GM19324 (cell line): ENCODE measurements around the gene TSPEAR.
"Not testable (repeated sequence)": the region's sequence is repeated elsewhere in the genome, so short reads cannot be mapped to it uniquely, and the experiment has no call there.

Experiments used
- ATAC-seq: cut with Tn5 transposase; IDR thresholded peaks from one replicate; pipeline ENCODE4 v1.9.1; 2021; ENCODE audit warnings: mild to moderate bottlenecking, moderate library complexity; ENCODE audit not compliant: unreplicated experiment, low FRiP score

TSPEAR gene

DNA sequence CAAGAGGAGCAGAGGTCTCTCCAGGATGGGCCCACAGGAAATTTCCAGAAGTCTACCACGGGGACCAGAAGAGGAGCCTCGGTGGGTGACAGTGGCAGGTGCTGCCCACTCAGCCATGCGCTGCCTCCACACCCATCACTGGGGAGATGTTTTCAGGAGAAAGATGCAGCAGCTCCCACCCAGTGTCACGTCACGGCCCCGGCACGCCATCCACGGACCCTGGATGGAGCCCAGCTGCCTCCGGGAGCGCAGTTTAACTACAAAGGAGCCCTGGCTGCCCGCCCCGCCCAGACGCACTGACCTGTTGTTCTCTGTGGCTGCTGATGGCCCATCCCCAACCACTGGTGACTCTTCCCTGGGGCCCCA is 6.8 kb downstream of the TSPEAR start:
- ATAC-seq, result no peak

DNA sequence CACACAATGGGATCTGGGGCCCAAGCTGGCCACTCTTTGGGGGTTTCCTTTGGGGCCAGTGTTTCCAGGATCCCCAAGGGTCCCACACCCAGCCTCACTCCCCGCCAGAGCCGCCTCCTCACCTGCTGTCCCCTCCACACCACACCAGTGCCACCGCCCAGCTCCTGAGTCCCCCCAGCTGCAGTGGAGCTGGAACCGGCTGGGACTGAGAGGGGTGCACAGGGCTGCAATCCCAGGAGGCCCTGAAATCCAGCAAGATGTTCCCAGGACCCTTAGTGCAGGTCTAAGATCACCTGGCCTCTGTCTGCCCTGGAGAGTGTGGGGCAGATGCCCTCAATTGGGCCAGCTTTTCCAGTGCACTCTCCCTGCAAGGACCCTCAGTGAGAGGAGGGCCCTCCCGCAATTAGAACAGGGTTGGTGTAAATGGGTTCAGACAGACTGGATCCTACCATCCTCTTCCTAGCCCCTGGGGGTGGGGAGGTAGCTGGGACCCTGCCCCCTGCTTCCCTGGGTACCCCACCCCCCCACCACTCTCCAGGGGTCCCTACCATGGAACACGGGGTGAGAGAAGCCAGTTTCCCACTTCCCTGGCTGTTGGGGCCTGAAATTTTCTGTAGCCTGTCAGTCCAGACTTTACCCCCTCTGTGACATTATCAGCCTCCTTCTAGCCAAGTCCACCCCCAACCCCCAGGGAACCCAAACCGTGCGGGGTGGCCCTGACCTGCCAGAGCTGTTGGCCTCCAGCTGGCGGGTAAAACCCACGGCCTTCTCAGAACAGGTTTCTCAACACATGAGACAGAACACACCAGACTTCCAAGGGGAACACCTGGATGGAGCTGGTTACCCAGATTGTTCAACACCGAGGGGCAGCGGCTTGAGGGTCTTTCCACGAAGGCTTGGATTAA is 7.4 kb downstream of the TSPEAR start:
- no peak for ATAC-seq

GRCh38 chr21:44702973-44703730 is 8.2 kb downstream of the TSPEAR start:
- ATAC-seq, result no peak

DNA sequence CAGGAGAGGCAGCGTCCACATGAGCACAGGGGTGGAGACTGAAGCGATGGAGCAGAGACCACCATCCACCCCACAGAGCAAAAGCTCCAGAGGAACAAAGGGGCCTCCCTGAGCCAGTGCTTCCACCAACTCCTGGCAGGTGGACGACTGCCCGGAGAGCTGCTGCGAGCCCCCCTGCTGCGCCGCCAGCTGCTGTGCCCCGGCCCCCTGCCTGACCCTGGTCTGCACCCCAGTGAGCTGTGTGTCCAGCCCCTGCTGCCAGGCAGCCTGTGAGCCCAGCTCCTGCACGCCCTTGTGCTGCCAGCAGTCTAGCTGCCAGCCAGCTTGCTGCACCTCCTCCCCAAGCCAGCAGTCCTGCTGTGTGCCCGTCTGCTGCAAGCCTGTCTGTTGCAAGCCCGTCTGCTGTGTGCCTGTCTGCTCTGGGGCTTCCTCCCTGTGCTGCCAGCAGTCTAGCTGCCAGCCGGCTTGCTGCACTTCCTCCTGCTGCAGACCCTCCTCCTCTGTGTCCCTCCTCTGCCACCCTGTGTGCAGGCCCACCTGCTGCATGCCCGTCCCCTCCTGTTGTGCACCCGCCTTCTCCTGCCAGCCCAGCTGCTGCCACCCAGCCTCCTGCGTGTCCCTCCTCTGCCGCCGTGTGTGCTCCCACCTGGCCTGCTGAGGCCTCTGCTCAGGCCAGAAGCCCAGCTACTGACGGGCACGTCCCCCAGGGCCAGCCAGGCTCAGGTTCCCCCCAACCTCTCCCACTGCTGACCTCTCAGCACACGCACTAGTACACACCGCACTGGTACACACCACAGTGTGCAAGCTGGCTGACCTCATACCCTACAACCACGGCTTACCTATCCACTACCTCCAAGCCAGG is 9.0 kb downstream of the TSPEAR start:
- ATAC-seq, result no peak

GRCh38 chr21:44701541-44701940 is 9.8 kb downstream of the TSPEAR start:
- ATAC-seq, result no peak

- no peak for ATAC-seq
These were observed 10.4 kb downstream of the TSPEAR start for GRCh38 chr21:44701023-44701400.

DNA sequence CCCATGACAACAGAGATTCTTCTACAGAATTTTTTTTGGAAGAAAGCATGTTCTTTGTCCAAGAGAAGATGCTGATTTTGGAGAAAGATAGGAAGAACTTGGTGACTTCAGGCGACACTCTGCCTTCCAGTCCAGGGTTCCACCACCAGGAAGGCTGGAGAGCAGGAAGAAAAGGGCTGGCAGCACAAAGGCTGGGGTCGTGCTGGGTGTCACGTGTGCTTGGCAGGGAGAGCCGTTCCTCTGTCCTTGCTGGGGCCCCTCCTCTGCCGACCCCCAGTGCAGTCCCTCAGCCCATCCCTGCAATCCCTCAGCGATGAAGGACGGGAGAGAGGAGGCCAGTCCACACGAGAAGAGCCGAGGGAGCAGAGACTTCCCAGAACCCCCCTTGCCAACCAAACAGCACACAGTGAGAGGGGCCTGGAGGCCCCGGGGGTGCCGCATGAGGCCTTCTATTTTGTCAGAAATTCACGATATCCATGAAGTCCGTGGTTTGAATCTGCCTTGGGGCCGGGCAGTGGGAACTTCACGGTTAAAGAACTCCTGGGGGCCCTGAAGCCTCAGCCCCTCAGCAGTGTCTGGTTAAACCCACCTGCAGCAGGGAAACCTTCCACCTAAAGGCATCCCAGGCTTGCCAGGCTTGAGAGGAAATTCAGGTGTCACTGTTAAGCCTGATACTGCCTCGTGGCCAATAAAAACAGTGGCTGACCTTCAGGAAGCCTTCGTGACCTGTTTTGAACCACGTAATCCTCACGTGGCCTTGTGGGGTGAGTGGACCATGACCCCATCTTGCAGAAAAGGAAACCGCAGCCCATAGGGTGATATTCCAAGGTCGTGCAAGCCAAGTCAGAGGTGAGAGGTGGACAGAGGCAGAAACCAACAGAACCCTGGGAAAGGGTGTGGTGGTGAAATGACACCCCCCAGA is 11.0 kb downstream of the TSPEAR start:
- ATAC-seq, result no peak

DNA sequence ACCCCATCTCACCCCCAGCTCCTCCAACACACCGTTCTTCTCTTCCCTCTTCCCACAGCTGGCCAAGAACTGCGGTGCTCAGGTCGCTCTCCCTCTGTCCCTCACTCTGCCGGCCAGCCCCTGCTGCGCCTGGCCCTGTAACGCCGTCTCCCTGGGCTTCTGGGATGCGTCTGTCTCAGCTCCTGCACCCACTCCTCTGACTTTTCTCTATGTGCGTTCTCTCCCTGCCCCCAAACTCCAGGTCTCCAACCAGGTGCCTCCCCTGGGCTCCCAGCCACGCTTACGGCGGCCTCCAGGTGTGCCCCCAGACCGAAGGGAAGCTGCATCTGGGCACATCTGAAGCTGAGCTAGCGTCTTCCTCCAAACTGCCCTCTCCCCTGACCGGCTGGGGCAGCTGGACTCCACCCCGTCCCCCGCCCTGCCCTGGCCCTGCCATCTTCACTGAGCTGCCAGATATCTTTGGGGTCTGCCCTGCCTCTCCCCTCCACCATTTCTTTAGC is 11.8 kb downstream of the TSPEAR start:
- ATAC-seq, result no peak

DNA sequence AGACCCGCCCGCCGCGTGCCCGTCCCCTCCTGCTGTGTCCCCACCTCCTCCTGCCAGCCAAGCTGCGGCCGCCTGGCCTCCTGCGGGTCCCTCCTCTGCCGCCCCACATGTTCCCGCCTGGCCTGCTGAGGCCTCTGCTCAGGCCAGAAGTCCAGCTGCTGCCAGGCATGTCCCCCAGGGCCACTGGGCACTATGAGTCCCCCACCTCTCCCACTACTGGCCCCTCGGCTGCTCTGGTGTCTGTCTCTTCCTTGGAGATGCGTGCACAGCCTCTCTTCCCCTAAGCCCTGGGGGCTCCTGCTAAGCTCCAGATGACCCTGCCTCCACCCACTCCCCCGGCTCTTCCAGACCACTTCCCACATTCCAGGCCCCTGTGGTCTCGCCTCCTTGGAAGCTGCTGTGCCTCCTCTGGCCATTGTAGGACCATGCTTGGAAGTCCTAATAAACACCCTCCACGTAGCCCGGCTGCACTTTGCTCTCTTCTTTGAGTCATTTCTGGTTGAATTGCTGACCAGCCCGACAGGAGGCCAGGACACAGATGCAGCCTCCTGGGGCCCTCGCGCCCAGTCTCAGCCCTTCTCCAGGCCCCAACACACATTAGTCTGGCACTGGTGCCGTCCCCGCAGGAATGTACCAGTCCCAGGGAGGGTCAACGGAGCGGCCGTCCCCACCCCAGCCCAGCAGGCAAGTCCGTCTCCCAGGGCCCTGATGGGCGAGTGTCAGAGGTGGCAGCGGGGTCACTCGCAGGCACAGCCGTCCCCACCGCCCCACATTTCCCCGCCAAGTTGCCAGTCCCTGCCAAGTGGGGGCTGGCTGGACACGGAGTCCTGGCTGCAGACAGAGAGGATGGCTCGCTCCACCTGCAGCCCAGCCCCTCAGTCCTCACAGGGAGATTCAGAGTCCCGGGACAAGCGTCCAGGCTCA is 13.3 kb downstream of the TSPEAR start:
- ATAC-seq, result no peak

DNA sequence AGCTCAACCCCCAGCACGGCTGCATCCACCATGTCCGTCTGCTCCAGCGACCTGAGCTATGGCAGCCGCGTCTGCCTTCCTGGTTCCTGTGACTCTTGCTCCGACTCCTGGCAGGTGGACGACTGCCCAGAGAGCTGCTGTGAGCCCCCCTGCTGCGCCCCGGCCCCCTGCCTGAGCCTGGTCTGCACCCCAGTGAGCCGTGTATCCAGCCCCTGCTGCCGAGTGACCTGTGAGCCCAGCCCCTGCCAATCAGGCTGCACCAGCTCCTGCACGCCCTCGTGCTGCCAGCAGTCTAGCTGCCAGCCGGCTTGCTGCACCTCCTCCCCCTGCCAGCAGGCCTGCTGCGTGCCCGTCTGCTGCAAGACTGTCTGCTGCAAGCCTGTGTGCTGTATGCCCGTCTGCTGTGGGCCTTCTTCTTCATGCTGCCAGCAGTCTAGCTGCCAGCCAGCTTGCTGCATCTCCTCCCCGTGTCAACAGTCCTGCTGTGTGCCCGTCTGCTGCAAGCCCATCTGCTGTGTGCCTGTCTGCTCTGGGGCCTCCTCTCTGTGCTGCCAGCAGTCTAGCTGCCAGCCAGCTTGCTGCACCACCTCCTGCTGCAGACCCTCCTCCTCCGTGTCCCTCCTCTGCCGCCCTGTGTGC is 14.1 kb downstream of the TSPEAR start, which contains the start of gene KRTAP10-12:
Gene KRTAP10-12, plus strand, starts transcription at position 1 of the 639 bp plus-strand sequence. Its CDS starts 30 bp downstream, at position 31.
- ATAC-seq, result not testable (repeated sequence)

GRCh38 chr21:44696572-44696971 is 14.8 kb downstream of the TSPEAR start:
- ATAC-seq, result no peak

DNA sequence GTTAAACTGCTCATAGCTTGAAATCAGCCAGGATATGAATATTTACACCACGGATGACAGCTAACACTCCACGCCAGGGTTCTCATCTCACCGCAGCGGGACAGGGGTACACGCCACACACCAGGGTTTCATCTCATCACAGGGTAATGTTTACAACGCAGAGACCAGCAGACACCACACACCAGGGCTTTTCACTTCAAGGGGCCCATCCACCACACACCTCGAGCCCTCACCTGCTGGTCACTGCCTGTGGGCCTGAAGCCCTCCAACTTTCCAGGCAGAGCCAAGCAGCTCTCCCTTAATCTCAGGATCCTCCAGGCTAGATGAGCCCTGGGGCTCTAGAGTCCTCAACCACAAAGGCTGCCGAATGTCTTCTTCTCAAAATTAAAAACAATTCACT is 15.7 kb downstream of the TSPEAR start:
- no peak for ATAC-seq

DNA sequence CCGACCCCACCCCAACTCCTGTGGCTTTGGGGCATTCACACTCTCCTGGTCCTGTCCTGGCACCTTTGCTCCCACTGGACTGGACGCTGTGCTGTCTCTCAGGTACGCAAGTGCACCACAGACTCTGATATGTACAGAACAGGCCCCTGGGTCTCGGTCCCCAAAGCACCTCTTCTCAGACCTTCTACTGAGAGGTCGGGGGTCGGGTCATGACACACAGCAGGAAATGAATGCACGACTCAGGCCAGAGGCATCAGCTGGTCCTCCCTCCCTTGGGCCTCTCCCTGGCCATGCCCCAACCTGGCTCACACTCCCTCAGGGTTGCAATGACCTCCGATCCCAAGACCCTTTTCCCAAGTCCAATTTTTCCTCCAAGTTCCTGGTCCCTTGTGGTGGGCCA is 16.2 kb downstream of the TSPEAR start:
- no peak for ATAC-seq

DNA sequence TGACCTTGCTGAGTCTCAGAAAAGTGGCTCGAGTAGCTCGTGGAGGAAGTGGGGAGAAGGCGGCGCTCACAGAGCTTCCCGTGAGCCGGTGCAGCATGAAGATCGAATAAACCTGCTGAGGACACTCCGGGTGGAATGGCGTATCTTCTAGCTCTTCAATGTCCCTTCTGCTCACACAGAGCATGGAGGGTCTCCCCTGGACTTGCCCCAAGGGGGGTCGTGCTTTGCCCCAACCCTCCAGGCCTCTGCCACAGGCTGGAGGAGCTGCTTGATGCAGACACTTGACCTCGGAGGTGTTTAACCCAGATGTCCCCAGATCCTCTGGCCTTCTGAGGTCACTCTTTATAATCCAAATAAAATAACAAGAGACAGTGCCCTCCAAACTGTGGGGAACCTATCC is 16.6 kb downstream of the TSPEAR start:
- no peak for ATAC-seq

DNA sequence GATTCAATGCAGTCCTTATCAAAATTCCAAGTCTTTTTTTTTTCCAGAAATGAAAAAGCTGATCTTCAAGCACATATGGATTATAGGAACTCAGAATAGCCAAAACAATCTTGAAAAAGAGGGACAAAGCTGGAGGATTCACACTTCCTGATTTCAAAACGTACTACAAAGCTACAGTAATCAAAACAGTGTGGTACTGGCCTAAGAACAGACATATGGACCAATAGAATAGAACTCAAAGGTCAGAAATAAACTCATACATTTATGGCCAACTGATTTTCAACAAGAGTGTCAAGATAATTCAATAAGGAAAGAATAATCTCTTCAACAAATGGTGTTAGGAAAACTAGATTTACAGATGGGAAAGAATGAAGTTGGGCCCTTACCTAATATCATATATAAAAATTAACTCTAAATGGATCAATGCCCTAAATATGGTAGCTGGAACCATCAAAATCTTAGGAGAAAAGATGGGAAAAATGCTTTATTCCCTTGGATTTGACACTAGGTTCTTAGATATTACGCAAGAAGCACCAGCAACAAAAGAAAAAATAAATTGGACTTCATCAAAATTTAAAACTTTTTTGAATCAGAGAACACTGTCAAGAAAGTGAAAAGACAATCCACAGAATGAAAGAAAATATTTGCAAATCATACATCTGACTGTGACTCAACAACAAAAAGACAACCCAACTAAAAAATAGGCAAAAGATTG is 18.4 kb downstream of the TSPEAR start:
- ATAC-seq, result no peak

- ATAC-seq, result no peak
These were observed 19.7 kb downstream of the TSPEAR start for GRCh38 chr21:44691686-44692085.

GRCh38 chr21:44689740-44690139 is 21.6 kb downstream of the TSPEAR start:
- not testable (repeated sequence) for ATAC-seq
